Stimulated activated CD4-positive, alpha-beta T cell treated with anti-CD3 and anti-CD28 coated beads, TNF-alpha, amount 100 ng/mL, for 1 hour (primary cell): ENCODE results near the gene ABR.

Experiments used
- DNase-seq, 3 donors: peaks; one replicate each; pipeline ENCODE4 v3.0.0-alpha.2; 2020; ENCODE audit warnings: low read depth in 3 of 3, low spot score in 1 of 3

ABR gene

GRCh38 chr17:1034652-1035210 is 145.1 kb downstream of the ABR start:
- no peak for DNase-seq

DNA sequence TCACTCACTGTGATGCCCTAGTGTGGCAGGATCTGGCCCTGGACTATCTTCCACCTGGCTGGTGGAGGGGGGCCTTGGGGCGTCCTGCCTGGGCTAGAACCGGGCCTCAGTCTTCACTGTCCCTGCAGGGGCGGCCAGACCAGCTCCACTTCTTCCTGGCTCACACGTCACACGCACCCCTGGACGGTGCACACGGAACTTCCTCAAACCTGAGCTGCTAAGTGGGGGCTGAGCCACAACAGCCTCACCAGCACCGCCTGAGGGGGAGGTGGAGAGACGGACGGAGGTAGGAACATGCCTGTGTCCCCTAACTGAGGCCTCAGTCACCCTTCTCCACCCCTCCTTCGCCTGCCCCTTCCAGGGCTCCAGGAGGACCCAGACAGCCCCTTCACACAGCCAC is 146.3 kb downstream of the ABR start:
- no peak for DNase-seq

DNA sequence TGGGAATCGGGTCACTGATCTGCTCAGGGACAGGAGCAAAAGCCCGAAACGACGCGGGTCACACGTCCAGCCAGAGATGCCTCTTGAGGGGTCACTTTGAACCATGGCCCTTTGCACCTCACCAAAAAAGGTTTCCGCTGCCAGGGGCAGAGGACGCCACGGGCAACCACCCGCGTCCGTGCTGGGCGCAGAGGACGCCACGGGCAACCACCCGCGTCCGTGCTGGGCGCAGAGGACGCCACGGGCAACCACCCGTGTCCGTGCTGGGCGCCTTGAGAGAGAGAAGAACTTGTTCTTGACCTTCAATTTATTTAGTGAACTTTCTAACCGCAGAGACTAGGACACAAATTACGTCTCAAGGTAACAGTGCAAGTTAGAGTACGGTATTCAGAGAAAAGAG is 147.4 kb downstream of the ABR start:
- DNase-seq: no peak

DNA sequence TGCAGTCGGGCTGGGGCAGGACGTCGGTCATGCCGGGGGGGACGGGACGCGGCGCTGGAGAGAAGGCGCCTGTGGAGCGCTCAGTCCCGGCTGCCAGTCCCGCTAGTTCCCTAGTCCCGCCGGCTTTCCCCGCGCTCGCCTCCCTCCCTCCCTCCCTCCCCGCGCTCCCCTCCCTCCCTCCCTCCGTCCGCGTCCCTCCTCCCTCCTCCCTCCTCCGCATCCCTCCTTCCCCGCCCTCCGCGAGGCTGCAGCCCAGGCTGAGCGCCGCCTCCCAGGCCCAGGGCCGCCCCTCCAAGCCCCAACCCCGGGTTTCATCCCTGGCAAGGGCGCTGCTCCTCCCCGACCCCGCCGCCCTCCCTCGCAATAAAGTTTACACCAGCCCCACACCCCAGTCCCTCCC is 148.1 kb downstream of the ABR start:
- DNase-seq: no peak

DNA sequence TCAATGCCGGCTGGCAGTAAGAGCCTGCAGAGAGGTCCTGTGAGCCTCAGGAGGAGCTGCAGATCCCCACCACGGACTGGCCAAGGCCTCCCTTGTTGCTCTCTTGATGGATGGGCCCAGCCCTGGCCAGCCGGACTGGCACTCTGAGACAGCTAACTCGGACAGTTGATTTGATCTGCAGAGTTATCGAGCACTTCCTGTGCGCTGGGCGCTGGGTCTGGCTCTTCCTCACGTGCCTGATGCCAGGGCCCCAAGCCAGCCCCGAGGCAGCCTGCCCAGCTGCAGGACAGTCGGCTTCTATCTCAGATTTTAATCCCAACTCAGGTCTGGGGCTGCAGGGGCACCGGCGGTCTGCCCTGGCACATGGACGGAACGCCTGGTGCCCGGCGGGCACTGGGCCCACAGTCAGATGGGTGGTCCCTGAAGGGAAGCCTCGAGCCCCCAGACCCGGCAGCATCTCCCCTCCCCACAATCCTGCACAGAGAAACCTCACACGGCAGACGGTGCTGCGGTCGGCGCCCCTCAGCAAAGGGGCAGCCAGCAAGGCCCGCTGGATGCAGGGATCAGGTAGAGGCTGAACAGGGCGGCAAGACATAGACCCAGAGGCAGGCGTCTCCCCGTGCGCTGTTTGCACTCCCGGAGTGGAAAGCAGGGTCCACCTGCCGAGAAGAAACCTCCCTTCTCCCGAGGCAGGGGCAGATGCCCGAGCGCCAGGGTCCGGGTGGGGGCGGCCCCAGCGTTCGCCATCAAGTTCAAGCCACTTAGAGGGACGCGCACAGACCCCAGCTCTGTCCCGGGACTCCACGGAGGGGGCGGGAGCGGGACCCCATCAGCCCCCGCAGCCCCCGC is 148.9 kb downstream of the ABR start:
- no peak for DNase-seq

DNA sequence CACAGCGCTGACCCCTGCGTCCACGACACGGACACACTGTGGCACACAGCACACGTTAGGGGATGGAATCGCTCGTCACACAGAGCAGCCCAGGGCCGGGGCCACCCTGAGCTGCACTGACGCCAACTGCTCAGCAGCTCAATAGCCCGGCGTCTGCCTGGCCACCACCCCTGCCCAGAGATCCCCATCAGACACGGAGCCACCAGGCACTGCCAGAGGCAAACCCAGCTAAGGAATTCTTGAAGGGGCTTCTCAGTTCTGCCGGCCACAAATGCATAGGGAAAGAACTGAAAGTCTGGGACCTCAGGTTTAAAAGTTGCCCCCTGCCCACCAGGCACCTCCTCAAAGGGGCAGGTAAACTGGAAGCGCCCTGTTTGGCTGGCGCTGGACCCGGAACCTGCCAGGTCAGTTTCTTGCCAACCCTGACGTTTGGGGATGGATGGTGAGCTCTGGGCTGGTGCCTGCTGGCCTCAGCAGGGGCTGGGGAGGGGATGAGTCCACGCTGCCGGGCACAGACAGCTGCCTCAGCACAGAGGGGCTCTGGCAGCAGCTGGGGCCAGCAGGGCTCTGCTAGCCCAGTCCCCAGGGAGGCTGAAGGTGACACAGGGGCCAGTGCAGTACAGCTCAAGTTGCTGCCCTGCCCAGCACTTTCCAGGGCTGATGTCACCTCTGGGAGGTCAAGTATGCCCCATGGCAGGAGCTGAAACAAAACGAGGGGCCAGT is 149.7 kb downstream of the ABR start:
- no peak for DNase-seq

DNA sequence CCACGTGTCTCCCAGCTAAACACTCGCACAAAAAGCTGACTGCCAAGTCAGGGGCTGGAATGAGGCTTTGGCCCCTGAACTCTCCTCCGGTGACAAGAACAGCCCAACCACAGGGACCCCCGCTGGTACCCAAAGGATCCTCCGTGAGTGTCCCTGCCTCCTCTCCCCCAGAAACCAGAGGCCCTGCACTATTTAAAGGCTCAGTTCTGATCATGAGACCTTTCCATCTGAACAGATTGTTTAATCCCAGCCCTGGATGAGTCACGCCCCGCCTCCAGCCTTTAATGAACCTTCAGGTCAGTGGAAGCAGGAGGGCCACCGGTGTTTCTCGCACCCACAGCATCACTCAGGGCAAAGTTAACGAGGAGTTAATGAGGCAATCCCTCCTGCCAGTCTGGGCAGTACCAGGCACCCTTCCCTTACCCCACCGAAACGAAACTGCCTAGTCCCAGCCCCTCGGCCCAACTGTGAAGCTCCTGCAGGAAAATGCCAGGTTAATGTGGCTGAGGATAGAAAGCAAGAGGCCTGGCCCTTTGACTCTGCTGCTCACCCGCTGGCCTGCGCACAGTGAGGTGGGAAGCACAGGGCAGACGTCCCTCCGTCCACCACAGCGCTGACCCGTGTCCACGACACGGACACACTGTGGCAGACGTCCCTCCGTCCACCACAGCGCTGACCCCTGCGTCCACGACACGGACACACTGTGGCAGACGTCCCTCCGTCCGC is 150.4 kb downstream of the ABR start:
- no peak for DNase-seq

DNA sequence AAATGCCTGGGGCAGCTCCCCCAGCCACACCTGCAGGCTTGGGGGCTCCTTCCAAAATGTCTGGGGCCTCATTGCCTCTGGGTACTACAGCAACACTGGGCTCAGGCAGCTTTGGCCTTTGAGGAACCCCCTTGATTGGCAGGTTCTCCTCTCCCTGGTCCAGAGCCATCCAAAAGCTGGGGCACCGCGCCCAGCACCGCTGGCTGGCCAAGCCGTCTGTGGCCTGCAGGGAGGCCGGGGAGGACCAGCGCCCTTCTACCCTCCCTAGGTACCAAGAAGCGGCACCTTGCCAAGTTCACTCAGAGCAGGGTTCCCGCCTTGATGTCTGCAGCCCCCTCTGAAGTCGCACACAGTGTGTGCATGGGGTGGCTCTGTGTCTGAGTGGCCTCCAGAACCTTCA is 152.7 kb downstream of the ABR start:
- no peak for DNase-seq

DNA sequence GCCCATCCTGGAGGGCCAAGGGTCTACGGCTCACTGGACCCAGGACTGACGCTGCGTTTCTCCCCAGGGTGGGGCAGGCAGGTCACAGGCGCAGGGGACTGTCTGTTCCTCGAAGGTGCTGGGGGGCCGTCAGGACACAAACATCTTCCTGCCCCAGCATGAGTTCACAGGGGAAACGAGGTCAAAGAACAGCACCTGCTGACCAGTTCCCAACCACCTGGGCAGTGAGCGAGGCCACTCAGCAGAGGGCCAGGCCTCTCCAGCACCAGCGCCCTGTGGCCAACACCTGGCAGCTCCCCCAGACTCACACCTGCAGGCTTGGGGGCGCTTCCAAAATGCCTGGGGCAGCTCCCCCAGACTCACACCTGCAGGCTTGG is 153.2 kb downstream of the ABR start:
- no peak for DNase-seq

DNA sequence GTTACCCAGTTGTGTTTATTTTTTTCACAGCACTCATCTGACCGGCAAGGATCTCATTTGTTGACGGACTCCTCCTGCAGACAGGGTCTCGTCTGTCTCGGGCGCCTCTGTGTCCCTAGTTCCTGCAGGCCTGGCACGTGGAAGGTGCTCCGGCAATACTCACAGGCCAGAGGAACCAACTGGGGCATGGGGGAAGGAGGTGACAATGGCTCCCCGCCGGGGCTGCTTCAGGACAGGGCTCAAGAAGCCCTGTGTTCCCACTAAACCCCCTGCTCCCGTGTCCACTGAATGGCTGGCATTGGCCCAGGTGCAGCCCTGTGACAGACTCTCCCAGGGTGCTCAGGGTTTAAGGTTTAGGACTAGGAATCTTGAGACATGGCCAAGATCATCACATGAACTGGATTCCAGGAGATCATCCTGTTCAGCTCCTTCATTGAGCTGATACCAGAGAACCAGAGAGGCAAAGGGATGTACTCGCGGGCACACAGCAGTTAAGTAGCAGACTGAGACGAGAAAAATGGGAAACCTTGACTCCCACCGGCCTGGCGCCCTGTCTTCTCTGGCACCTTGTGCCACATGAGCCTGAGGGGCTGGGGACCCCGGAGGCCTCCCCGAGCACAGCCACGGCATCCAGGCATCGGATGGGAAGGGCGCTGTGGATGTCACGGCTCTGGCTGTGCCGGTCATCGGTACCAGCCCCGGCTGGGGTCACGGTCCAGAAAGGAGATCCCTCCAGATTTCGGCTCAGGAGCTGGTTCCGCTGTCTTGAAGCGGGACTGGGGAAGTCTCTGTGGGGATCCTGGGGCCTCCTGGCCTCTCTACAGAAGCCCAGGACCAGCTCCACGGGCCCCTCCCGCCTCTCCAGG is 153.8 kb downstream of the ABR start:
- DNase-seq: no peak

DNA sequence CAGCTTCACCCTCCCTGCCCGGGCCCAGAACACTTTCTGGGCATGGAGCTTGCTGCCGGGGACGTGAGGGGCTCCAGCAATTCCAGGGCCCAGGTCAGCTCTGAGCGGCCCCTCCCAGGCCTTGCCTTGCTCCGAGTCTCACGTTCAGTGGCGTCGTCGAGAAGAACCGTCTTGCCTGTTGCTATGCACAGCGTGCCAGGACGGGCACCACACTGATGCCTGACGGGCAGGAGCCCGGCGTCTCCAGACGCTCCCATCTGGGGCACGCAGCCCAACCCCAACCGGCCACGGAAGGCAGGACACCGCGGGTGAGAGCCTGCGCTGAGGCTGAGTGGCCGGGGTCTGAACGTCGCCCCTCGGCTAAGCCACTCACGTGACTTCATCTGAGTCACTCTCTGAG is 155.7 kb downstream of the ABR start:
- no peak for DNase-seq

- DNase-seq: no peak
These were observed 157.3 kb downstream of the ABR start for GRCh38 chr17:1022278-1023024.

DNA sequence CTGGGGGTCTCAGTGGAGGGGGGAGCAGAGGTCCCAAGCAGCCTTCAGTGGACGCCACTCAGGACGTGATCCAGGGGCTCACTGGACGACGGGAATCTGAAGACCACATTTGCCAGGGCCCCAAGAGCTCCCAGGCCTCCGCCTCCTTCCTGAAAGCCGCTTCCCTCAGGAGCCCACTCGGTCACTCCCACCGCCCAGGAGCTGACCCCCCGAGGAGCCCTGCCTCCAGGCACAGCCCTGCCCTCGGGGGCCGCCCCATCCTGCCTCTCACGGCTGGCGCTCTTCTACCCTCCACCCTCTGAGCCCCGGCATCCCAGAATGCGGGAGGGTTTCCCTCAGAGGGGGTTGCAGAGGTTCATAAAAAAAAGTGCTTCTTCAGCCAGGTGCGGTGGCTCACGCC is 158.6 kb downstream of the ABR start:
- DNase-seq: no peak

GRCh38 chr17:1019451-1019850 is 160.3 kb downstream of the ABR start:
- DNase-seq: no peak

GRCh38 chr17:1018547-1018946 is 161.2 kb downstream of the ABR start:
- DNase-seq: no peak

DNA sequence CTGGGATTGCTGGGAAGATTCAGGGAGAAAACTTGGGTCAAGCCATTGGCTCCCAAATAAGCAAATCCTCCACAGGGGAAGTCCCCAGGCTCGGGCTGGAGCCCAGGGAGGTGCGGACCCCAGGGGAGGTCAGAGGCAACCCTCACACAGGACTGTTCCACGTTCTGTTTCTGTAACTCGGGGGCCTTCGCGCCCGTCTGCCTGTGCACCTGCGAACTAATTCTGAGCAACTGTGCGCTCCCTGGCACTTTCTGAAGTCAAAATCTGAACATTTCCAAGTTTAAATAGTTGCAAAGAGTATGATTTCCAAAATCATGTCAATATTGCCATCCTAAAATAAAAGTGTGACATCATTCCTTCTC is 166.1 kb downstream of the ABR start:
- DNase-seq: no peak

GRCh38 chr17:1012823-1013728 is 166.7 kb downstream of the ABR start:
- no peak for DNase-seq

GRCh38 chr17:1011760-1012735 is 167.7 kb downstream of the ABR start:
- DNase-seq: no peak
